Hair follicle dermal papilla cell (primary cell): ENCODE results near the gene DACT2. TPM values are rescaled to one million over a fixed set of nuclear protein-coding genes. Genes with fewer than 3 reads are reported as not detected.

Source experiments
- total RNA-seq: library from RNA; depleted of rRNA; stranded (reverse); fragments of >200 nt; gene quantifications from 2 replicates; pipeline ENCODE4 v1.2.3, GENCODE V29; 2012

DACT2 gene, protein sequence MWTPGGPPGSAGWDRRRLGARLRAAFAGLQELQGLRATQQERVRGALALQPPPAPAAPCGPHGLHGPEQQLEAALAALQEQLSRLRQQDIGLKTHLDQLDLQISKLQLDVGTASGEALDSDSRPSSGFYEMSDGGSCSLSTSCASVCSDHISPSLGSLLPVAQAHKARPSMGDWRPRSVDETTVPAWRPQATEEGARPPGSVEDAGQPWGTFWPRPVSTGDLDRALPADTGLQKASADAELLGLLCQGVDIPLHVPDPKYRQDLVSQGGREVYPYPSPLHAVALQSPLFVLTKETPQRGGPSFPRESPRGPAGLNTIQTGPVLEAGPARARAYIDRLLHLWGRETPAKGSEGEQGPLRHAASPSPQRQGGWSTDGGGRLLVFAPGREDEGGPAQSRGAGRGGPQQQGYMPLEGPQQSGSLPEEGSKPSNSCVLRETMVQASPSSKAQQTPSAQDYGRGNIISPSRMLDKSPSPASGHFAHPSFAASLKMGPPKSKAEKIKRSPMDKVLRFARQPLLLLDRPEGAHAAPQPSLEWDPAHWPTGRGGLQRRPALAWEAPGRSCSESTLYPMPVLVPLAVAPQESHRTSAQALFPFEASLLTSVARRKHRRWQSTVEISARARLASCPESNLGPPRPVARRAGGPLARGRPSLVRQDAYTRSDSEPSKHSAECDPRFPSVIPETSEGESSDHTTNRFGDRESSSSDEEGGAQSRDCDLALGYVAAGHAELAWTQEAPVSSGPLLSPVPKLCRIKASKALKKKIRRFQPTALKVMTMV
- not detected in 2 replicates for total RNA-seq

DNA sequence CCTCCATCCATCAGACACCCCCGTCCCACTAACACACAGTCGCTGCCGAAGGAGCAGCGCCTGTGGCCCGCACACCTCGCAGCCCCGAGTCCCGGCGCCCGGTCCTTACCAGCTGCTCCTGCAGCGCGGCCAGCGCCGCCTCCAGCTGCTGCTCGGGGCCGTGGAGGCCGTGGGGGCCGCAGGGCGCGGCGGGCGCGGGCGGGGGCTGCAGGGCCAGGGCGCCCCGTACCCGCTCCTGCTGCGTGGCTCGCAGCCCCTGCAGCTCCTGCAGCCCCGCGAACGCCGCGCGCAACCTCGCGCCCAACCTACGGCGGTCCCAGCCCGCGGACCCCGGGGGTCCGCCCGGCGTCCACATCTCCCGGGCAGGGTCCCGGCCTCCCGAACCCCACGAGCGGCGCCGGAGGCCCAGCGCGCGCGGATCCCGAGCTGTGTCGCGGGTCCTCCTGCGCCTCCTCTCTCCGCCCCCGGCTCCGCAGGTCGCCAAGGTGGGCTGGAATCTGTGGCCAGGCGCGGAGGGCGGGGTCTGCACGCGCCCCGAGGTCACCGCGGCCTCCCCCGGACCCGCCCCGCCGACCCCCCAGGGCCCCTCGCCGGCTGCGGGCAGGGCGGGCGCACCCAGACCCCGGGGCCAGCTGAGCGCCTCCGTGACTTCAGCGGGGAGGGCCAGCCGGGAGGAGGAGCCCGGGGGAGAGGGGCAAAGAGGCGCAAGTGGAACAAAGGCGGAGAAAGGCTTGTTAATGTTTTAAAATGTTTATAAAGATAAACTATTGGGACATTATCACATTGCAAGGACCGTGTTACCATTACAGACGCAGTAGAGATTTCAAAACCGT lies at the start of gene DACT2:
Gene DACT2 (minus strand): TSS at position 499 of the 833 bp plus-strand sequence. CDS start 144 bp downstream, at position 355.

Other genes with a start within 250 kb of the DACT2 start
- gene FRMD1, start 240.6 kb downstream of the DACT2 start, total RNA-seq, result not detected in 2 replicates
- gene SMOC2, start 121.4 kb upstream of the DACT2 start, total RNA-seq, result not detected in 2 replicates